Heart left ventricle (tissue), 13 donors: ENCODE data around the gene USP48.

Experiments
- POLR2A ChIP-seq, 2 donors: fragments of 450-650 bp; IDR thresholded peaks; one replicate each; pipeline ENCODE4 v1.6.1; 2017; ENCODE audit warnings: antibody characterized with exemption in 2 of 2, mild to moderate bottlenecking in 2 of 2, moderate library complexity in 2 of 2
- TF ChIP-seq, protein P1 (sequence below), 12 donors: fragments of 200-600 bp; sonication (generic) in 4 of 12; IDR thresholded peaks; one replicate each; pipeline versions ENCODE4 v1.5.0 to v1.8.0; 2018 to 2022; ENCODE audit warnings: antibody characterized with exemption in 12 of 12, mild to moderate bottlenecking in 5 of 12
- donor health status: ischemic (EF 13 %, LVEDD 7.1; RV severe dilation, severe dysfunction).
- donor health status: DM: no; HTN: yes; CAD: no.
- donor health status: DM: no; HTN: no; CAD: no.
- donor health status: ischemic (EF 25% LVEDD 6.9; RV normal size, moderate dysfunction).
- donor health status: ischemic (EF 25% LVEDD 5.7; RV mildly dilated, moderate dysfunction).
- donor health status: ischemic (EF 35%, LVEDD 5.7; RV mildly dilated, moderate dysfunction).
- donor health status: nonischemic (EF 11% LVEDD 7.7; RV severe dilation, severe dysfunction).
- donor health status: DM: yes; HTN: yes; CAD: no.
- donor health status: PGD.
- donor health status: ischemic (EF 29% LVEDD 5.4; RV normal size, mild dysfunction).
- donor health status: nonischemic (EF 23%, LVEDD 6.1; RV moderate dilation, normal function).

DNA sequence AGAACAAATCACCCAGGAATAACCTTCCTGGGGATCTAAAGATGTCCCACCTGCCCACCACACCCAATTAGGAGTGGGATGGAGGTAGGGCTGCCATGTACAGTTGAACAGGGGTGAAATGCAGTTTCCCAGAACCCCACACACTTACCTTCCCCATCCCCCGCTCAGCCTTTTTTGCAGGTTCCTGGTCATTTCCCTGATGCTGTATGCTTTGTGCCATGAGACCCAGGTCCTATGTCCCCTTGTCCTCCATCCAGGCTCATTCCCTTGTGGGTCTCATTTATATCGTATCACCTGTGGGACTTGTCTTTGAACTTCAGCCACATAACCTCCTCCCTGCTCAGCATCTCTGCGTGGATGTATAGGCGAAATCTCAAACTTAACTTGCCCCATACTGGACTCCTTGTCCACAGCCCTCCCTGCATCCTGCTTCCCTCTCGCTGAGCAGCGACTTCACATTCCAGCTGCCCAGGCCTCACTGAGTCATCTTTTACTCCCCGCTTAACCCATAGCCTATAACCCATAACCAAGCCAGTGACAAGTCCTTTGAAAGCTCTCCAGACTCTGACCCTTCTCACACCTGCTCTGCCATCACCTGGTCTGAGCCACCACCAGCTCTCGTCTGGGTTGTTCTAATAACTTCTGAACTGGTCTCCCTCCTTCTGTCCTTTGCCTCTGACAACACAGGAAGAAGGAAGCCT is 33.8 kb upstream of the USP48 start:
- TF ChIP-seq, protein P1, sequence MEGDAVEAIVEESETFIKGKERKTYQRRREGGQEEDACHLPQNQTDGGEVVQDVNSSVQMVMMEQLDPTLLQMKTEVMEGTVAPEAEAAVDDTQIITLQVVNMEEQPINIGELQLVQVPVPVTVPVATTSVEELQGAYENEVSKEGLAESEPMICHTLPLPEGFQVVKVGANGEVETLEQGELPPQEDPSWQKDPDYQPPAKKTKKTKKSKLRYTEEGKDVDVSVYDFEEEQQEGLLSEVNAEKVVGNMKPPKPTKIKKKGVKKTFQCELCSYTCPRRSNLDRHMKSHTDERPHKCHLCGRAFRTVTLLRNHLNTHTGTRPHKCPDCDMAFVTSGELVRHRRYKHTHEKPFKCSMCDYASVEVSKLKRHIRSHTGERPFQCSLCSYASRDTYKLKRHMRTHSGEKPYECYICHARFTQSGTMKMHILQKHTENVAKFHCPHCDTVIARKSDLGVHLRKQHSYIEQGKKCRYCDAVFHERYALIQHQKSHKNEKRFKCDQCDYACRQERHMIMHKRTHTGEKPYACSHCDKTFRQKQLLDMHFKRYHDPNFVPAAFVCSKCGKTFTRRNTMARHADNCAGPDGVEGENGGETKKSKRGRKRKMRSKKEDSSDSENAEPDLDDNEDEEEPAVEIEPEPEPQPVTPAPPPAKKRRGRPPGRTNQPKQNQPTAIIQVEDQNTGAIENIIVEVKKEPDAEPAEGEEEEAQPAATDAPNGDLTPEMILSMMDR (IDR thresholded peaks at IDR 0.05): no peak
- TF ChIP-seq POLR2A (IDR thresholded peaks at IDR 0.05): no peak
